Measurements from ENCODE around the gene TOMM7. TPM values are rescaled to one million over a fixed set of nuclear protein-coding genes. Genes with fewer than 3 reads are reported as not detected.
"Not testable (repeated sequence)": the region's sequence is repeated elsewhere in the genome, so short reads cannot be mapped to it uniquely, and the experiment has no call there.

The TOMM7 gene
- total RNA-seq, 2 experiments from 2014 or later, result 206 to 240 TPM

DNA sequence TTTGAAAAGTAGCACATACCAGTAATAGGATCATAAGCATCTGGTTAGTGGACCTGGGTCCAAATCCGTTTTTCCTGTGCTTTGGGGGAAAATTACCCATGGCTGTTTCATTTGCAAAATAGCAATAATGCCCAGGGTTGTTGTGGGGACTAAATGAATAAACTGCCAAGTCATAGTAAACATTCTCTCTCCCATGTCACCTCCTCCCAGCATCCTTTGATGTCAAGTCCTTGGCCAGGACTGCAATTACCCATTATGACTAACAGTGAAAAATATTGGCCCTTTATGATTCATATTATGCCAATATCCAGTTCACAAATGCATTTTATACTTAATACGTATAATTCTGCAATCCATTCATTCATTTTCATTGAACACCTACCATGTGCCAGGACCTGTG lies 23.0 kb downstream of the TOMM7 start:
- DNase-seq, result no peak
- no peak overlapping the region for H3K27ac Mint-ChIP-seq
- TF ChIP-seq, protein P1, sequence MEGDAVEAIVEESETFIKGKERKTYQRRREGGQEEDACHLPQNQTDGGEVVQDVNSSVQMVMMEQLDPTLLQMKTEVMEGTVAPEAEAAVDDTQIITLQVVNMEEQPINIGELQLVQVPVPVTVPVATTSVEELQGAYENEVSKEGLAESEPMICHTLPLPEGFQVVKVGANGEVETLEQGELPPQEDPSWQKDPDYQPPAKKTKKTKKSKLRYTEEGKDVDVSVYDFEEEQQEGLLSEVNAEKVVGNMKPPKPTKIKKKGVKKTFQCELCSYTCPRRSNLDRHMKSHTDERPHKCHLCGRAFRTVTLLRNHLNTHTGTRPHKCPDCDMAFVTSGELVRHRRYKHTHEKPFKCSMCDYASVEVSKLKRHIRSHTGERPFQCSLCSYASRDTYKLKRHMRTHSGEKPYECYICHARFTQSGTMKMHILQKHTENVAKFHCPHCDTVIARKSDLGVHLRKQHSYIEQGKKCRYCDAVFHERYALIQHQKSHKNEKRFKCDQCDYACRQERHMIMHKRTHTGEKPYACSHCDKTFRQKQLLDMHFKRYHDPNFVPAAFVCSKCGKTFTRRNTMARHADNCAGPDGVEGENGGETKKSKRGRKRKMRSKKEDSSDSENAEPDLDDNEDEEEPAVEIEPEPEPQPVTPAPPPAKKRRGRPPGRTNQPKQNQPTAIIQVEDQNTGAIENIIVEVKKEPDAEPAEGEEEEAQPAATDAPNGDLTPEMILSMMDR (IDR thresholded peaks at IDR 0.05), result no peak
- ATAC-seq, result no peak
- ChIA-PET CTCF (no interaction called here), POLR2A (no interaction called here)
- H3K4me1 Mint-ChIP-seq (ENCODE audit: low read depth), result no peaks in the 10 kb centered on the region
- no peaks in the 10 kb centered on the region for H3K36me3 Mint-ChIP-seq (ENCODE audit: low read depth)
- H3K27me3 Mint-ChIP-seq, result peaks cover 4% of the 10 kb centered on the region
- no peak overlapping the region for H3K4me3 Mint-ChIP-seq
- no peaks in the 10 kb centered on the region for H3K9me3 Mint-ChIP-seq
- intact Hi-C loops (cut with micrococcal nuclease), result no loop called here

GRCh38 chr7:22793593-22794462 lies 28.8 kb downstream of the TOMM7 start:
- TF ChIP-seq, protein P1 (IDR thresholded peaks at IDR 0.05), result no peak
- ChIA-PET CTCF (interaction anchor here (1.5 to 2.0 kb wide), 2 partner anchors 11 to 262 kb away, joined by 6 to 7 read pairs; no protein-coding TSS in a partner anchor), POLR2A (no interaction called here)
- H3K4me1 Mint-ChIP-seq (ENCODE audit: low read depth), result no peaks in the 10 kb centered on the region
- ATAC-seq, result no peak
- intact Hi-C loops (cut with micrococcal nuclease), result no loop called here
- H3K27me3 Mint-ChIP-seq, result peaks cover 2% of the 10 kb centered on the region
- no peak overlapping the region for H3K4me3 Mint-ChIP-seq
- no peak for DNase-seq
- no peaks in the 10 kb centered on the region for H3K36me3 Mint-ChIP-seq (ENCODE audit: low read depth)
- no peaks in the 10 kb centered on the region for H3K9me3 Mint-ChIP-seq
- no peak overlapping the region for H3K27ac Mint-ChIP-seq

GRCh38 chr7:22791204-22792158 lies 31.2 kb downstream of the TOMM7 start:
- no peaks in the 10 kb centered on the region for H3K9me3 Mint-ChIP-seq
- ChIA-PET CTCF (interaction anchor here (0.8 to 1.6 kb wide), 3 partner anchors 9 to 17 kb away, joined by 3 to 4 read pairs (median 3); no protein-coding TSS in a partner anchor), POLR2A (no interaction called here)
- ATAC-seq, result no peak
- no peaks in the 10 kb centered on the region for H3K4me1 Mint-ChIP-seq (ENCODE audit: low read depth)
- H3K27me3 Mint-ChIP-seq, result no peaks in the 10 kb centered on the region
- no peak for DNase-seq
- H3K36me3 Mint-ChIP-seq (ENCODE audit: low read depth), result no peaks in the 10 kb centered on the region
- intact Hi-C loops (cut with micrococcal nuclease), result no loop called here
- H3K27ac Mint-ChIP-seq, result no peak overlapping the region
- TF ChIP-seq, protein P1 (IDR thresholded peaks at IDR 0.05), result no peak
- no peak overlapping the region for H3K4me3 Mint-ChIP-seq

DNA sequence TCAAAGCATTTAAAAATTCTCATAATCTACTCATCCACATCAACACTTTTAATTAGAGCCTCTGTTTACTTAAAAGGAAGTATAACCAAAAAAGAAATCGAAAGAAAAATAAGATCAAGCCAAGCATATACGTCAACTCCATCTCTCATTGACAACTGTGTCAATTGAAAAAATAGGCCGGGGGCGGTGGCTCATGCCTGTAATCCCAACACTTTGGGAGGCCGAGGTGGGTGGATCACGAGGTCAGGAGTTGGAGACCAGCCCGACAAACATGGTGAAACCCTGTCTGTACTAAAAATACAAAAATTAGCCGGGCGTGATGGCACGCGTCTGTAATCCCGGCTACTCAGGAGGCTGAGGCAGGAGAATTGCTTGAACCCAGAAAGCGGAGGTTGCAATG lies 32.0 kb downstream of the TOMM7 start:
- H3K36me3 Mint-ChIP-seq (ENCODE audit: low read depth); intact Hi-C loops (cut with micrococcal nuclease); DNase-seq; H3K27ac Mint-ChIP-seq; POLR2A ChIA-PET; H3K4me1 Mint-ChIP-seq (ENCODE audit: low read depth); H3K9me3 Mint-ChIP-seq; H3K27me3 Mint-ChIP-seq; H3K4me3 Mint-ChIP-seq; ATAC-seq: not testable (repeated sequence)
- CTCF ChIA-PET, result interaction anchor here (1.6 kb wide), 1 partner anchor 10 kb away, joined by 3 read pairs; no protein-coding TSS in a partner anchor

- DNase-seq (no peak), ATAC-seq (no peak)
- no peaks in the 10 kb centered on the region for H3K36me3 Mint-ChIP-seq (ENCODE audit: low read depth)
- H3K27me3 Mint-ChIP-seq, result no peaks in the 10 kb centered on the region
- CTCF ChIA-PET, result no interaction called here
- TF ChIP-seq, protein P1 (IDR thresholded peaks at IDR 0.05), result no peak
- intact Hi-C loops (cut with micrococcal nuclease), result no loop called here
- no peaks in the 10 kb centered on the region for H3K4me1 Mint-ChIP-seq (ENCODE audit: low read depth)
- no peaks in the 10 kb centered on the region for H3K9me3 Mint-ChIP-seq
- POLR2A ChIA-PET, result no interaction called here
- no peak overlapping the region for H3K4me3 Mint-ChIP-seq
- no peak overlapping the region for H3K27ac Mint-ChIP-seq
These were observed 34.7 kb downstream of the TOMM7 start for GRCh38 chr7:22787951-22788350.
